Activated CD4-positive, alpha-beta T cell treated with anti-CD3 and anti-CD28 coated beads, Interleukin-2, amount 50 U/mL, for 24 hours (primary cell): ENCODE results near the gene TNFRSF13B.

Experiments
- DNase-seq, 2 donors: peaks; one replicate each; pipeline ENCODE4 v3.0.0-alpha.2; 2020; ENCODE audit warnings: low read depth in 1 of 2, low spot score in 1 of 2

Gene TNFRSF13B

DNA sequence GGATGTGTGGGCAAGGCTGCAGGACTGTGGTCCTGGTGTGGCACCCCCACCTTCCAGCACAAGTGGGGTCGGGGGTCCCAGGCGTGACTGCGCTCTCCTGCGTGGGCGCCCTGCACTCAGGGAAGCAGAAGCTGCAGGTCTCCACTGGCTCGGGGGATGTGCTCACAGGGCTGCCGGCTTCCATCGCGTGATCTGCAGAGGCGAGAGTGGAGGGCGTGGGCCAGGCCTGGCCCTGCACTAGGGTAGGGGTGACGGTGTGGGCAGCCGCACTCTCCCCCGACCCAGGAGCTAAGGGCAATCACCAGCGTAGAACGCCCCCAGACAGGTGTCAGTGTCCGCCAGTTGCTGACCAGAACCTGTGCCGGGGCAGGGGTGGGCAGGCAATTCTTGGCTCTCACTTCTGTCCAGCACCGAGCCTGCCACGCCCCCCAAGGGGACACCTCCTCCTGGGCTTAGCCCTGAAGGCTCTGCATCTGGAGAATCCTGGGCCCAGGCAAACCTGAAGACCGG is 32.3 kb downstream of the TNFRSF13B start:
- DNase-seq = no peak

DNA sequence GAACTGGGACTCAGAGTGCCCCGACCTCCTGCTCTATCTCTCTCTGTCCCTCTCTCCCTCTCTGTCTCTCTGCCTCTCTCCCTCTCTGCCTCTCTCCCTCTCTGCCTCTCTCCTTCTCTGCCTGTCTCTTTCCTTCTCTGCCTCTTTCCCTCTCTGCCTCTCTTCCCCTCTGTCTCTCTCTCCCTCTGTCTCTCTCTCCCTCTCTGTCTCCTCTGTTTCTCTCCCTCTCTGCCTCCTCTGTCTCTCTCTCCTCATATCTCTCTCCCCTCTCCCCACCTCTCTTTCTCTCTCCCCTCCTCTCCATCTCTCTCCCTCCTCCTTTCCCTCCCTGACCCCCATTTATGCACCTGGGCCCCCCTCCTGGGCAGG is 32.7 kb downstream of the TNFRSF13B start:
- DNase-seq = no peak

DNA sequence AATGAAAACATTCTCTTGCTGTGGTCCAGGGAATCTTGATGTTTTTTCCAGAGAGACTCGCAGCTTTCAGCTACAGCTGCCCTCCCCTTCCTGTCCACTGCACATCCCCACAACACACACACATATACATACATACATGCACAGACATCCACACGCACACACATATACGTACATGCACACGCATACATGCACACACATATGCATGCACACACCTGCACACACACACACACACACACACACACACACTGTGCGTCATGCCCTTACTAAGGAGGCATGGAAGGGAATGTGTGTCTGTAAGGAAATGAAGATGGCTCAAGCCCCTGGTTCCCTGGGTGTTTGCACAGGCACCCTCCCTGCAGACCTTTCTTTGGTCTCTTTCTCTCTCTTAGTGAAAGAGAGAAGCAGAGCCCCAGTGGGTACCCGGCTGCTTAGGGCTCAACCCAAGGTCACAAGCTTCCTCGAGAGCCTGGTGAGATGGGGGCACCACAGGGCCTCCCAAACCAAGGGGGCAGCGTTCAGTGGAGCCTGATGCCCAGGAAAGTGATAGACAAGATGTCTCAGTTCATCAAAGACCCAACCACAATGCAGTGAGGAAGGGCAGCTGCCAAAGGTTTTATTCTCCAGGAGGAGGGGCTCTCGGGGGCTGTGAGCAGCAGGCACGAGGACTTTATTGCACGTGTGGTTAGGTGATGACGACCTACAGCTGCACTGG is 33.3 kb downstream of the TNFRSF13B start:
- no peak for DNase-seq

DNA sequence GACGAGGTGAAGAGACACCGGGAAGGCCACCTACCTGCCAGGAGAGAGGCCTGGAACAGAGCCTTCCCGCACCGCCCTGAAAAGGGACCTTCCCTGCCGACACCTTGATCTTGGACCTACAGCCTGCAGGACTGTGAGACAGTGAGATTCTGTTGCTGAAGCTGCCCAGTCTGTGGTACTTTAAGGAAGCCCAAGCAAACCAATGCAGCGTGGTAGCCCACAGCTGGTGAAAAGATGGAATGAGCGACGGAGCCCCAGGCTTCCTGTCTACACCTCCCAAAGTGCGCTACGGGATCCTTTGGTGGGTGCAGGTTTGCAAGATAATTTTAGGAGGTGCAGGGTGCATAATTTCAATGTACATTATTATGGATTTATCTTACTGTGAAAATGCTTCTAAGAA is 33.9 kb downstream of the TNFRSF13B start:
- no peak for DNase-seq

DNA sequence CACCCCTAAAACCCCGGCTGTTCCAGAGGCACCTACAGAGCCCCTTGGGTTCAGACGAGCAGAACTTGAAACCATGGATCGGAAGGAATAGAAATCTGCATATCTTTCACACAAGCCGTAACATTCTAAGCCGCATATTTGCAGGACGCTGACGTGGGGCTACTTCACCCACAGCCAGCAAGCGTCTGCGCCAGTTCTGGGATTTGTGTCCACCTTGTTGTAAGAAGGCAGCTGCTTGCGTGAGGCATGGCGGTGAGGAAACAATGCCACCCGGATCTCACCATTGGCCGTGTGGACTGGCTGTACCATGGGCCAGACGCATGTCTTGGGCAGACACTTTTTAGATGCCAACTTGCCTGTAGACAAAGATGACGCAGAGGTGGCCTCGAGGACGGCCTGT is 34.5 kb downstream of the TNFRSF13B start:
- DNase-seq = no peak

DNA sequence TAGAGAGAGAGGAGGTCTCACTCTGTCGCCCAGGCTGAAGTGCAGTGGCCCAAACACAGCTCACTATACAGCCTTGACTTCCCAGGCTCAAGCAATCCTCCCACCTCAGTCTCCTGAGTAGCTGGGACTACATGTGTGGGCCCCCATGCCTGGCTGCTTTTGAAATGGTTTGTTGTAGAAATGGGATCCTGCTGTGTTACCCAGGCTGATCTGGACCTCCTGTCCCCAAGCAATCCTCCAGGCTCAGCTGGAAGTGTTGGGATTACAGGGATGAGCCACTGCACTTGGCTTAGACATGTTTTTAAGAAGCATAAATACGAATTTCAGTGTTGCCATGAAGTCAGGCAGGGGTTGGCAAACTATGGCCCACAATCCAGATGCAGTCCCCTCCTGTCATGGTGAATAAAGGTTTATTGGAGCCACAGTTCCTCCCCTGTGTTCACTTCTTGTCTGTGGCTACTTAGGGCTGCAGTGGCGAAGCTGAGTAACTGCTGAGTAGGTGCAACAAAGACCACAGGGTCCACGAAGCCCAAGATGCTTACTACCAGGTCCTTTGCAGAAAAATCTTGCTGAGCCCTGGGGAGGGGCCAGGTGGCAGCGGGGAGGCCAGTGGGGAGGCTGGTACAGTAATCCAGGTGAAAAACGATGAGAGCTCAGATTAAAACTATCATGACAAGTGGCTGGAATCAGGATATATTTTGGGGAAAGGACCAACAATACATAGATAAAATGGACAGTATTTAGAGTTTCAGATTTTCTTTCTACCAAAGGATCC is 35.2 kb downstream of the TNFRSF13B start:
- no peak for DNase-seq

DNA sequence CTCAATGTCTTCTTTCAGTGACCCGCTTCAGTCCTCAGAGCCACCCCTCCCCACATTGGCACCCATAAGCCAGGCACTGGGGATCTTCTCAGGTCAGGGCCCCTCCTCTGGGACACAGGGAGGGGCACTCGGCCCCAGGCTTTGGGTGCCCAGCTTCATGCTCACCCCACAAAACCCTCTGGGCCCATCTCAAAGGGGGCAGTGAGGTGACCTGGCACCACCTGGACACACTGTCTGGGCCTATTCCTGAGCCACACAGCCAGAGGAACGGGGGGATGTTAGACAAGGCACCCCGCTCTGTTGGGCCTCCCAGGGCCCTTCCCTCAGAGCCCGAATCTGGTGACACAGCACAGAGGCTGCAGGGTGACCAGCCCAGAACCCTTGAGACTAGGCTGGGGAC is 36.1 kb downstream of the TNFRSF13B start:
- no peak for DNase-seq

DNA sequence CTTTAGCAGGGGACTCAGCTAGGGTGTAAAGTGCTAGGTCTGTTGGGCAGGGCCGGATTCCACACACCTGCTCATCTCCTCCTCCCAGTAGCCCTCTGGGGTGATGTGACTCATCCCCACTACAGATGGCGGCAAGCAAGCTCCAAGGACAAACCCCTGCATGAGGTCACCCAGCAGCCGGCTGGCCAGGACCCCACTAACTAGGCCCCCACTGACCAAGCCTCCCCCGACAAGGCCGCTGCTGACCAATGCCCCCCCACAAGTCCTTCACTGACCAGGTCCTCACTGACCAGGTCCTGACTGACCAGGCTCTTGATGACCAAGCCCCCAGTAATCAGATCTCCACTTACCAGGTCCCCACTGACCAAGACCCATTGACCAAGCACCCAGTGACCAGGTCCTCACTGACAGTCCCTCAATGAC is 36.7 kb downstream of the TNFRSF13B start:
- no peak for DNase-seq

DNA sequence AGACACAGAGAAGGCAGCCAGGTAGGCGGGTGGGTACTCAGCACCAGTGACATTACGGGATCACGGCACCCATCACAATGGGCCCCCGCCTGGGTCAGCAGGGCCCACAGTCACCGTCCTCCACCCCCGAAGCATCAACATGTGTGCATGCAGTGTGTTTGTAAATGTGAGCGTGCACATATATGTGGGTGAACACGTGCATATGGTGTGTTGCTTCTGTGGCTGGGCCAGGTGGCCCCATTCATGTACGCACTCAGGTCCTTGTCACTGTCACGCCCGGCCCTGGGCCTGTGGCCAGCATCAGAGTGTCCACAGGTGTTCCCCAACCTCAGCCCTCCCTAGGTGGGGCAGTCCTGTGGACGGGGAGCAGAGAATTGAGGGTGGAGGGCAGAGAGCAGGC is 37.1 kb downstream of the TNFRSF13B start:
- DNase-seq = no peak

DNA sequence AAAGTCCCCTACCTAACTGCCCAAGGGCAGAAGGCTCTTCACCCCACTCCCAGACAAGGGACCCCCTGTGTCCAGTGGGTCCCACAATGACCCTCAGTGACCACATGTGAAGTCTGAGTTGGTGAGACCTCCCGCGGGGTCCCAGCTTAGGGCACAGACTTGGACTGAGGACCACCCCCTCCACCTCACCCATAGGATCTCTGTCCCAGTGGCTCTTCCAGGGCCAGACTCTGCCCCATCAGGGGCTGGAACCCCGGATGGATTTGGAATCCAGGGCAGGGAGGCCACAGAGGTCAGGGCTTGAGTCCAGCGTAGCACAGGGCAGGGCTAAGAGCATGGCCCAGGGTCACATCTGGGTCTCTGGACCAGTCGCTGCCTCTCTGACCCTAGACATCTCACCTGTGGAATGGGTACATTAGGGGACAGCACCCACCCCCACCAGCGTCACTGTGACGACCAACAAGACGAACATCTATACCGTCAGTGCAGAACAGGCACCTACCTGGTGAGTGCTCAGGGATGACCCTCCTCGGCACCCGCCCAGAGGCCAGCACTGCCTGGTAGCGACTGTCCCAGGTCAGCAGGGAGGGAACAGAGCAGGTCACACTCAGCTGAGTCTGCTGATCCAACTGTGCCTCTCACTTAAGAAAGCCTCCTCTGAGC is 37.7 kb downstream of the TNFRSF13B start:
- DNase-seq = no peak

DNA sequence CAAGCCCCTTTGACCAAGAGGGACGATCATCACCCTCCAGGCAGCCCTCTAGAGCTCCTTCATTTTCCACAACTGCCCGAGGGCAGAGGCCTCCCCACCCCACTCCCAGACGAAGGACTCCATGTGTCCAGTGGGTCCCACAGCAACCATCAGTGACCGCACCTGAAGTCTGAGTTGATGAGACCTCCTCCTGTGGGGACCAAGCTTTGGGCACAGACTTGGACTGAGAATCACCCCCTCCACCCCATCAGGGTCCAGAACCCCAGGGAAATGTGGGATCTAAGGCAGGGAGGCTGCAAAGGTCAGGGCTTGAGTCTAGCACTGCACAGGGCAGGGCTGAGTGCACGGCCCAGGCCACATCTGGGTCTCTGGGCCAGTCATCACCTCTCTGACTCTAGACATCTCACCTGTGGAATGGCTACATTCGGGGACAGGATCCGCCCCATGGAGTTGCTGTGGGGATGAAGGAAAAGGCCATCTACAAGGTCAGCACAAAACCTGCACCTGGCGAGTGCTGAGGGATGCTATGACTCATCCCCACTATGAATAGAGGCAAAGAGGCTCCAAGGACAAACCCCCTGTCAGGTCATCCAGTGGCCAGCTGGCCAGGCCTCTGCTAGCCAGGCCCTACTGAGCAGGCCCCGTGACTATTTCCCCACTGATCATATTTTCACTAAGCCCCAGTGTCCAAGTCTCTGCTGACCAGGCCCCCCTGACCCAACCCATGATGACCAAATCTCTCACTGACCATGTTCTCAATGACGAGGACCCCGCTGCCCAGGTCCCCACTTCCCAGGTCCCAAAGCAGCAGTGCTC is 38.4 kb downstream of the TNFRSF13B start:
- DNase-seq = no peak

DNA sequence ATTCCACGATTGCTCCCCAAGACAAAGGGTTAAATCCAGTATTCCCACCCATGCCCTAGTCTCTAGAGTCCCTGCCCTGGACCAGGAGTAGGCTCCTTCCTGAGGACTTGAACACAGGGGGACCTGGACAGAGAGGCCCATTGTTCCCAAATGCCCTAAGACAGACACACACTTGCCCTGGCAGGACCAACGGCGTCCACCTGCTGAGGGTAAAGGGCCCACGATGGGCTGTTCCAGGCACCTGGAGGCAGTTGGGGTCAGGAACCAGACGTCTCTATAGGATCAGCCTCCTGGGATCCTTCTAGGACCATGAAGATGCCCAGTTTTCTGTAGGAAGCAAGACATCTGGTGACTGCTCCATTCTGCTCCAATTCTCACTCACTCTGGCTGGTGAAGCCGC is 39.3 kb downstream of the TNFRSF13B start:
- no peak for DNase-seq

DNA sequence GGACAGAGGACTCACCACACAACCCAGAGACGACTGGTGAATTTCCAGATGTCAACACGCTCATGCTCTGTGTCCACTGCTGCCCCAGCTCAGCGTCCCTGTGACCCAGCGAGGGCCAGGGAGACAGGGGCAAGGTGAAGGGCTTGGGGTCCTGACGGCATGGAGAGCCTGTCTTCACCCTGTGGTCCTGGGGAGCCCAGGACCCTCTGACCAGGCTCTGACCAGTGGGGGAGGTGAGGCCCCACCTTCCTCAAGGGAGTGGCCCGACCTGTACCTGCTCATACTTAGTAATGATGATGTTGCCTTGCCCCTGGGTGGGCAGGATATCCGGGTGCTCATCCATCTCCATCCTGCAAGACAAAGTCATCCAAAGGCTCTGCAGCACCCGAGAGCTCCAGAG is 39.8 kb downstream of the TNFRSF13B start:
- no peak for DNase-seq

DNA sequence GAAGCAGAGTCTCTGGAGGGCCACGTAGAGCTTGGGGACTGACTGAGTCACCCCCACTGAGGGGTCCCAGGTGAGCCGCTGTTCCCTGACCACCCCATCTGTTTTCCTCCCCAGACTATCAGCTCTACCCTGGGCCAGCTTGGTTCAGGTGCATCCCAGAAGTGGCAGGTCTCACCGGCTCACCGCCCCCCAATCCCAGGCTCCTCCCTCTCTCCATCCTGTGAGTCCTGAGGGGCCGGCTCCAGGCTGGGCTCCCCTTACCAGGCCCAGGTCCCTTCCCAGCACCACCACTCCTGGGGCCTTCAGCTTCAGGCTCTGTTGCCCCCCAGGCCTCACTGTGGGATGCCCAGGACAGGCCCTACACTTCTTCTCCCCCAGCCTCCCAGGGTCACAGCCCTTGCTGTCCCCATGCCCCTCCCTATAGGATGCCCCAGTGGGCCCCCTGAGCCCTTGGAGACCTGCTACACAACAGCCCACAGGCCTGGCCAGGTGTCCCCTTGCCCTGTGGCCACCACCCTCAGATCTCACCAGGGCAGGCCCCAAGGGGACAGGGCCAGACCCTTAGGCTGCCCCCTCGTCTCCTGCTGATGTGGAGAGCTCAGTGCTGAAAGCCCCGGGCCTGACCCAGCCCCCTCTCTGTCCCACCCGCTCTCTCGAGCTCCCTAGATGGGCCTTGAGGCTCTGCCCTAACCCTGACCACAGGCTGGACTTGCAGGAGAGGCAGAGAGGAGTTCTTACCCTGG is 40.4 kb downstream of the TNFRSF13B start:
- no peak for DNase-seq

DNA sequence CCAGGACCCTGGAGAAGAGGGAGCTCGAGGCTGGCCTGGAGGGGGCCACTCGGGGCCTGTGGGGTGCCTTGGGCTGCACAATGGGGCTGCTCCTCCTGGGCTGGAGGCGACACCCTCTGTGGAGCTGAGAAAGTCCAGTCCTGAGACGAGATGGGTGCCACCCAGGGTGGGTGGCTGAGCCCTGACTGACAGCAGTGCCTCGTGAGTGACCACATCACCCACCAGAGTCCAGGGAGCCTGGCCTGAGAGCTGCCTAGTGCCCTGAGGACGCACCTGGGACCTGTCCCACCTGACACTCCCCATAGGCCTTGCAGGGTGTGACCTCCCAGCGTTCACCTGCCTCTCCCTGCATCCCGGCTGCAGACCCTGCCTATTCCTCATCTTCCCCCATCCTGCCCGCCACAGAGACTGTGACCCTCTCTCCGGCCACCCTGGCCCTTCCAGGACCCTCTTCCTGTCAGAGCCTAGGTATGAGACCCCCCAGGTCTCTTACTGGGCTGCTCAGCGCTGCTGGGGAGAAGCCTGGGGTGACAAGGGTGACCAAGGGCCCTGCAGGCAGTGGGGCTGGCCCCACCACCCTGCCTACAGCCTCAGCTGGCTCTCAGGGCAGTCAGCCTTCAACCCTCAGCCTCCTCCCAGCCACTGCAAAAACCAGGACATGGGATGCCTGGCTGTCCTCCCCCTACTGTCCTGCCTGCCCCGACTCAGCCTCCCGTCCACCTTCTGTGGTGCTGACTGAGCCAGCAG is 41.2 kb downstream of the TNFRSF13B start:
- no peak for DNase-seq

DNA sequence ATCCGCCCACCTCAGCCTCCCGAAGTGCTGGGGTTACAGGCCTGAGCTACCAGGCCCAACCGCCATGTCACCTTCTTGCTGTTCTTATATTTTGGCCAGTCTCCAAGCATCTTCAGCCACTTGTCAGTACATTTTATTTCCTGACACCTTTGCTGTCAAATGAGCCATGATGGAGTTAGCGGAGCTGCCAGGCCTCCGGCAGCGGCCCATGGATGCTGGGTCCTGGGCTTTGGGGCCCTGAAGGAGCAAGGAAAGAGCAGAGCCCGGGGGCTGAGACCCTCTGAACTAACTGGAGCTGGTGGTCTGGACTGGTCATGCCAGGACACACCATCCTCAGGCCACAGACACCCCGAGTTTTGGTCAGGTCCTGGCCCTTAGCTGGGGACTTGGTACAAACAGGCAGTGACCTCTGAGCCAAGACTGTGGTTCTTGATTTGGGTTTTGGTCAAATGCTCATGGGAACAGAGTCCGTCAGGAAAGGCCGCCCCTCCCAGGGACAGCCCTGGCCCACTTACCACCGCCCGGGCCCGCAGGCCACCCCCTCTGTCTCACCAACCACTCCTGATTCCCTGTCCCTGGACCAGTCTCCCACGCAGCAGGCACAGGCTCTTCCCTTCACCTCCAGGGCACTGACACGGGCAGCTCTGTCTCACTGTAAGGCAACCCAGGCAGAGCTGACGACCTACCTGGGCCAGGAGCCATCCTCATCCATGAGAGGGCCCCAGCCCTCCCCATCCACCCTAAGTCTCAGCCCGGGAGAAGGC is 42.0 kb downstream of the TNFRSF13B start:
- no peak for DNase-seq

DNA sequence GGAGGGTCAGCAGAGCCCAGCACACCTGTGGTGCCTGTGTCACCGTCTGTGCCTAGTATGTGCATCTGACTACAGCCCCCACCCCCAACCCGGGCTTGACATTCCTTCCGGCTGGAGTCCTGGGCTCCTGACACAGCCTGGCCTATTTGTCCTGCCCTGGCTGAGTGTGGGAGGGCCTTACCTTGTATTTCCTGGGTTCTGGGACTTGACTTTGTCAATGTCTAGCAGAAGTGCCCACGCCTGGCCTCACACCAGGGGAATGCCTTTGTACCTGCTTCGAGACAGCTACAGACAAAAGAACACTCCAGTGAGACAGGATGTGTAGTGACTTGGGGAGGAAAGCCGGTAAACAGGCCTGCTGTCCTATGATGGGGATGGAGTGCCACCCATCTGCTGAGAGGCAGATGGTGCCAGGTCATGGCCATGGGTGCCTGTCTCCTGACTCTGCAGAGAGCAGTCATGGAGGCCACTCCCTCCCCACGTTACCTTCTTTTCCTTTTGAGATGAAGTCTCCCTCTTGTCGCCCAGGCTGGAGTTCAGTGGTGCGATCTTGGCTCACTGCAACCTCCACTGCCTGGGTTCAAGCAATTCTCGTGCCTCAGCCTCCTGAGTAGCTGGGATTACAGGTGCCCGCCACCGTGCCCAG is 42.8 kb downstream of the TNFRSF13B start:
- no peak for DNase-seq

DNA sequence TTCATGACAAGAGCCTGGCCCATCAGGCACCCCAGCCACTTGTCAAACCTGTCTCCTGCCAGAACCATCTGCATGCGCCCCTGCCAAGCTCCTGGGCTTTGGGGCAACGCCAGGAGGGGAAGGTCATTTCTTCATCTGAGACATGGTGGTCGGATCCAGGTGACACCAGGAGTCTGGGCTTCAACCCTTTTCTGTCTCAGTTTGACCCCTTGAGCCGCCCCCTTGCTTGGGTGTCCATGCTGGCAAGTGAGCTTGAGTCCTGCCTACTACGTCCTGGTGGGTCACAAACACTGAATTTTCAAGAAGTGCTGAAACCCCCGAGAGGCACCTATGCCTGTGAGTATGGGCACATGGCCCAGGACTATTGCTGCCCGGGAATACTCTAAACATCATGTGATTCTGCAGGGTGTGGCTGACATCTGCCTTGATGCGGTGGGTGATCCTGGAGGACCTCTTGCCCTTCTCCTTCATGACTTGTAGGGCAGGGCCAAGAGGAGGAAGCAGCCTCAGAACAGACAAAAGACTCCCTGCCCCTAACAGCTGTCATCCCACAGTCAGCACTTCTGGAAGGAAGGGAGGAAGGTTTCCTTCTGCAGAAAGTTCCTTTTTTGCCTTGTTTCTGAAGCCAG is 43.4 kb downstream of the TNFRSF13B start:
- DNase-seq = no peak
